ENCODE data around the gene AGXT.
A peak's percentile ranks its signal among the peaks of the same experiment; 100 is the strongest.
"Not testable (repeated sequence)": the region's sequence is repeated elsewhere in the genome, so short reads cannot be mapped to it uniquely, and the experiment has no call there.

AGXT gene

DNA sequence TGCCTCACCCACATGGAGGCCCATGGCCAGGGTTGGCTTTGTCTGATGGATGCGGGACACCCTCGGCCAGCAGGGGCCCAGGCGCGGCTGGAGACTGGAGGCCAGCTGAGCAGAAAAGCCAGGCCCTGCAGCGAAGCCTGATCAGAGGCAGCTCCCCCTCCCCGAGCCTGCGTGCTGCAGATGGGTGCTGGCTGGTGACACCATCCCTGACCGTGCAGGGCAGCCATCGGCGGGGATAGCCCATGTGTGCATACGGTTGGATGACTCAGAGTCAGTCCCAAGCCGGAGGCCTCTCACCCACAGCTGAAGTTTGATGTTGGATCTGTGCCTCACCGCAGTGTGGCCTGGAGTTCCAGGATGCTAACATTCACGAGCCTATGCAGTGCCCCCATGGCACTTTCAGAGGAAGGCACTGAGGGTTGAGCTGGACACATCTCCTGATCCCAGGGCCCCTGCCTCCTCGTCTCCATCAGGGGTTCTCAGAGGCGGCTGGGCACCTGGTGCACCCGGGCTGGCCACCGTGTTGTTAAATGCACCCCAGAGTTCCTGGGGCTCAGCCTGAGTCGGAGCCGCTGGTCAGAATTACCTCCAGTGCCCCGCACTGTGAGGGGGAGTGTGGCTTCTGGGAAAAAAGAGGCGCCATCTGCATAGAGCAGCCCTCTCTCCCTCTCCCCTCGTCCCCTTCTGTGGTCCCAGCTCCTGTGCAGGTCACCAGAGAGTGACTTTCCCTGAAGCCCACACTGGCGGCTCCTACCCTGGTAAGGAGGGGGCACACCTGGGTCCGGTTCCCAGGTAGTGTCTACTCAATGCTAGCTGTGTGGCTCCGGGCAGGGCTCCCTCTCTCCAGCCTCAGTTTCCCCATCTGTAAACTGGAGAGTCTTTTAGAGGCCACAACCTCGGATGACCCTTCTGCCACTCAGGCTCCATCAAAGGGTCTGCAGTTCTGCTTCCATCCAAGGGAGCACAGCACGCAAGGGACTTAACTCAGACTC is 29.2 kb upstream of the AGXT start:
- no peak for DNase-seq

DNA sequence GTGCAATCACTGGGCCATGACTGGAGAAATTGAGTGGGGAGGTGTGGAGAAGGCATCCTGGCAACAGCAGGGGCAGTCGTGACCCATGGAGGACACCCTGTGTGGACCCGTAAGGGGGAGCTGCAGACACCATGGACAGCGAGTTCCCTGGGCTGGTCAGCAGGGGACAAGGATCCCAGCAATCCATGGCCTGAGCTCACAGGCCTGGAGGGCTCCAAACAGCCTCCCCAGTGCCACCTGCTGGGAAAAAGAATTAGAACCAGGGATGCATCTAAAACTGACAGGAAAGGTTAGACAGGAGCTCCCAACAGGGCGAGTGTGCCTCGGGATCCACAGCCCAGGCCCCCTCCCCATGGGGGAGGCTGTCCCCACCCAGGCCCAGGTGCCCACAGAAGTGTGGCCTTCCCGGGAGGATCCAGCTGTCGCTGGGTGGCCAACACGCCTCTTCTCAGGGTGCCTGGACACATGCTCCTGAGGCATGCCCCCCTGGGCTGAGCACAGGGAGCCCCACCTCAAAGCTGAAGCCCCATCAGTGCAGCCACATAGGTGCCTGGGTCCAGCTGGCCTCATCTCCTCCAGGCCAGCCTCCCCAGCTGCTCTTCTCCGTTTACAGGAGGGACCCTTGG is 28.1 kb upstream of the AGXT start:
- DNase-seq = peak in 37 of 51 donors; percentile 22 to 85 (median 63)

DNA sequence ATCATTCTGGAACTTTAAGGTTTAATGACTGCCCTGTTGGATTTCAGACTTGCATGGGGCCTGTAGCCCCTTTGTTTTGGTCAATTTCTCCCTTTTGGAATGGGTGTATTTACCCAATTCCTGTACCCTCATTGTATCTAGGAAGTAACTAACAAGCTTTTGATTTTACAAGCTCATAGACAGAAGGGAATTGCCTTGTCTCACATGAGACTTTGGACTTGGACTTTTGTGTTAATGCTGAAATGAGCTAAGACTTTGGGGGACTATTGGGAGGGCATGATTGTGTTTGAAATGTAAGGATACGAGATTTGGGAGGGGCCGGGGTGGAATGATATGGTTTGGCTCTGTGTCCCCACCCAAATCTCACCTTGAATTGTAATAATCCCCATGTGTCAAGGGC is 22.3 kb upstream of the AGXT start:
- DNase-seq = not testable (repeated sequence)

DNA sequence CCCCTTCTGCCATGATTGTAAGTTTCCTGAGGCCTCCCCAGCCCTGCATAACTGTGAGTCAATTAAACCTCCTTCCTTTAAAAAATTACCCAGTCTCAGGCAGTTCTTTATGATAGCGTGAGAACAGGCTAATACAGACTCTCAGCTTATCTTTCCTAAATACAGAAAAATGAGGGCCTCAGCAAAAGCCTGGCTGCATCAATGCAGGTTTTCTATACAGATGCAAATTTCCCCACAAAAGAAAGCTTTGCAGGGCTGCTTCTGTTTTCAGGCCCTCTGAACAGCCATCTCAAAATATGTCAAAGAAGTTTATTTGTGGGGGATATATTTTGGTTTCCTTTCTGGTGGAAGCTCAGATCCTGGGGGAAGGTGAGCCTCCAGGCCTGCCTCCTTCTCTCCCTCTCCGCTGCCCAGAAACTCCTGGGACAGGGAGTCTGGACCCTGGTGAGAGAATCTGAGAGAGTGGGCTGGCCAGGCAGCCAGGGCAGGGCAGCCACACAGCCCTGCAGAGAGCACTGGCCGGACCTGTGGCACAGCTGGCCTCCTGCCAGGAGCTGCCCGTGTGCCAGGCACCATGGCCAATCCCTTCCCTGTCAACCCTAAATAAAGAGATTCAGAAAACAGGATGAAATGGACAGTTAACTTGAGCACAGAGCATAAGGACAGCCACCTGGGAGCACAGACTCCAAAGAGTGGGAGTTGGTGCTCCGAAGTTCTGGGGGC is 21.6 kb upstream of the AGXT start:
- DNase-seq = peak in 3 of 51 donors; percentile 19 to 23 (median 22)

DNA sequence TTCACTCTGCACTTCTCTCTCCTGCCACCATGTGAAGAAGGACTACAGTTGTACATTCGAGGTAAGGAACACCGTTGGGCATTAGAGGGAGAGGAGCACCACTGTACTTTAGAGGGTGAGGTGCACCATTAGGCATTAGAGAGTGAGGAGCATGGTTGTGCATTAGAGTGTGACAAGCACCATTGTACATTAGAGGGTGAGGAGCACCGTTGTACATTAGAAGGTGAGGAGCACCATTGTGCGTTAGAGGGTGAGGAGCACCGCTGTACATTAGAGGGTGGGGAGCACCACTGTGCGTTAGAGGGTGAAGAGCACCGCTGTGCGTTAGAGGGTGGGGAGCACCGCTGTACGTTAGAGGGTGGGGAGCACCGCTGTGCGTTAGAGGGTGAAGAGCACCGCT is 20.8 kb upstream of the AGXT start:
- DNase-seq = no peak

DNA sequence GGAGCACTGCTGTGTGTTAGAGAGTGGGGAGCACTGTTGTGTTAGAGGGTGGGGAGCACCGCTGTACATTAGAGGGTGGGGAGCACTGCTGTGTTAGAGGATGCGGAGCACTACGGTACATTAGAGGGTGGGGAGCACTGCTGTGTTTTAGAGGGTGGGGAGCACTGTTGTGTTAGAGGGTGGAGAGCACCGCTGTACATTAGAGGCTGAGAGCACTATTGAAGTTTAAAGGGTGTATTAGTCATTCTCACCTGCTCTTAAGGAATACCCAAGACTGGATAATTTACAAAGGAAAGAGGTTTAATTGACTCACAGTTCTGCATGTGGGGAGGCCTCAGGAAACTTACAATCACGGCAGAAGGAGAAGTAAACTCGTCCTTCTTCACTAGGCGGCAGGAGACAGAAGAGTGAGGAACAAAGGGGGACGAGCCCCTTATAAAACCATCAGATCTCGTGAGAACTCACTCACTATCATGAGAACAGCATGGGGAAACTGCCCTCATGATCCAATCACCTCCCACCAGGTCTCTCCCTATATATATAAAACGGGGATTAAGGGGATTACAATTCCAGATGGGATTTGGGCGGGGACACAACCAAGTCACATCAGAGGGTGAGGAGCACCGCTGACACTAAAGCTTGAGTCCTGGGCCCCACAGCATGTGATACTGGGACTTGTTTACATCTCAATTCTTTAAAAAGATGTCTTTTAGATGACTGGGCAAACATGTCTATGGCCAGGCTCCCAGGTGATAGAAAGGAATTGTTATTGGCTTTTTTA is 19.5 kb upstream of the AGXT start:
- DNase-seq = no peak

DNA sequence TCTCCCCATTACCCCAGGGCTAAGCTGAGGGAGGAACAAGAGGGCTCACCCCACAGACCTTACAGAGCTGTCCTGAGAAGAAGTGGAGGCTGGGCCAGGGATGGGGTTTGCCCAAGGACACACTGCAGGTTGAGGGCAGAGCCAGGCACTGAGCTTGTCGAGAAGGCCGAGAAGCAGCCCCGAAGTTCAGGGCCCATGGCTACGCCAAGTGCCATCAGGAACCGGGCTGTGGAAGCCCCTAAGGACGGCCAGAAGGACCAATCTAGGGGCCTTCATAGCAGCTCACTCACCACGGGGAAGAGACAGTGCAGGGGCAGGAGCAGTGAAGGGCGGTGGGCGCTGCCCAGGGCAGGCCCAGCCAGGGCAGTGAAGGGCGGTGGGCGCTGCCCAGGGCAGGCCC is 18.6 kb upstream of the AGXT start:
- DNase-seq = no peak

DNA sequence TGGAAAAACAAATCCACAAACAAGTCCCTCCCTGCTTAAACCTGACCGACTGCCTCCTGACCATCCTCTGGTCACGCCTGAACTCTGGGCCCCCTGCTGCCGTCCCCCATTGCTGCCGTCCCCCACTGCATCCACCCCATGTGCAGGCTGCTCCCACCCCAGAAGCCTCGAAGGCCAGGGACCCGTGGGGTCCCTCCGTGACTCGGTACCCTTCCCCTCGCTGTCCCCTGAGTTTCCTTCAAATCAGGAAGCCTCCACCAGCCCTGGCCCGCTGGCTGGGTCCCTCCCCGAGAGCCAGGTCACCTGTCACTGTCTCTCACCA is 17.9 kb upstream of the AGXT start:
- DNase-seq = no peak

DNA sequence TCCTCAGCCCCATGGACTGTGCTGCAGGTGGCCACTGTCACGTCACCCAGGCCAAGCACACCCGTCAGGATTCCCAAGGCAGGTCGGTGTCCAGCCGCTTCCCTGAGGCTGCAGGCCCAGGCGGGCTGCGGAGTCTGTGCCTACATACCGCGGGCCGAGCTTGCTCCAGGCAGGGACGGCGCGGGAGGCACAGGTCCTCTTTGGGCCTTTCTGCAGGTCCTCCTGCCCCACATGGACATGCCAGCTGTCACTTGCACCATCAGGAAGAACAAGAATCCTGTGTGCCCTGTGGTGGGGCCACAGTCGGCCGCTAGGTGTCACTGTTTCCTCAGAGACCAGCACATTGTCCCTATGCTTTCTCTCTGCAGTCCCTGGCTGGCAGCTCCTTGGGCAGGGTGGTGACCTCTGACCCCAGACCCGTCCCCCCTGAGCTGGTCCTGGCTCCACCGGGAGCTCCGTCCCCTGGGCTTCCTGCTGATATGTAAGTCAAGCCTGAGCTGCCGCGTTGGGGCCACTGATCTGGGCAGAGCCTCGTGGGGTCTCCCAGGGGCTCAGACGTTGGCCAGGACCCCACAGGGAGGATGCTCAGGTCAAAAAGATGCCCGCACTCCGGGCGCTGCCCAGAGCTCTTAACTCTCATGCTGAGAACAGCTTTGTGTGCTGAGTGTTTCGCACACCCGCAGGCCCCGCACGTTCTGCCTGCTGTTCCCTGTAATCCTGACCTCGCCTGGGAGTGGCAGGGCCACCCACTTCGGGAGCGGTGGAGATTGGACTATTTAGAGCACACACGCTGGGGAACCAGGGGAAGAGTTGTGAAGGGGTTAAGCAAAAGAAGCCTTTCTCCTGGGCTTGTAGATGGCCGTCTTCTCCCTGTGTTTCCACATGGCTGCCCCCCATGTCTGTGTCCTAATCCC is 17.3 kb upstream of the AGXT start:
- peak in 49 of 51 donors; percentile 22 to 93 (median 70) for DNase-seq

DNA sequence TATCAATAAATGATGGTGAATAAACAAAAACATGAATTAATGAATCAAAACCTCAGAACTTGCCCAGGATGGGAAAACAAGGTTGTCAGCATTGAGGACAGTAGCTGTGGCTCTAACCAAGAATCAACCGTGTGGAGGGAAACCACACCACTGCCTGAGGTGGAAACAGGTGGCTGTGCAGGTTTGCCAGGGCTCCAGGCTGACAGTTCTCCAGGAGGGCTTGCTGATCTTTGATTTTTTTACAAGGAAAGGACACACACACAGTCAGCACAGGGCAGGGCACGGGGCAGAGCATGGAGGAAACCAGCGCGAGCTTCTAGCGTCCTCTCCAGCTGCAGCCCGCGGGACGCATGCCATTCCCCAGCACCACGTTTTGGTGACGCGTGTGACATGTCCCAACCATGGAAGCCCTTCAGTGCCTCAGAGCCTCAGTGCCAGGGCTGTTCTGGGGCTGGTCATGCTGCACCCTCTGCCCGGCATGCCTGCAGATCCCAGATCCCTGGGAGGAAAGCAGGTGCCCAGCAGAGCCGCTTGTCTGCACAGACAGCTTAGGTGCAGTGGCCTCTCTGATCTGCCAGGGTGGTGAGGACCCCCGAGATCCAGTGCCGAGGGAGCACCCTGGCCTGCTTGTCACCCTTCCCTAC is 15.8 kb upstream of the AGXT start:
- no peak for DNase-seq

DNA sequence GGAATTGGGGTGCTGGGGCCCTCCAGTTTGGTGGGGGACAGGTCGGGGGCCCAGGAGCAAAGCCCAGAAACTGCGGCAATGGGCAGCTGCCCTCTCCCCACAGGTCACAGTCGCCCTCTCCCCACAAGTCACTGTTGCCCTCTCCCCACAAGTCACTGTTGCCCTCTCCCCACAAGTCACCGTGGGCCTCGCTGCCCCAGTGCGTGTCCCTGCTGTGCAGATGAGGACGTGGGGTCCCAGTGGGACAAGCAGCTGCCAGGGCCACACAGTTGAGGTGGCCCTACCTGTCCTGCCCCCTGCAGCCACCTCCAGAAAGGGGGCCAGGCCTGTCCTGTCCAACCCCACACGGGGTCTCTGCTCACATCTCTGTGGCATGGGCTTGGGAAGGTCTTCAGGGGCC is 13.0 kb upstream of the AGXT start:
- no peak for DNase-seq

DNA sequence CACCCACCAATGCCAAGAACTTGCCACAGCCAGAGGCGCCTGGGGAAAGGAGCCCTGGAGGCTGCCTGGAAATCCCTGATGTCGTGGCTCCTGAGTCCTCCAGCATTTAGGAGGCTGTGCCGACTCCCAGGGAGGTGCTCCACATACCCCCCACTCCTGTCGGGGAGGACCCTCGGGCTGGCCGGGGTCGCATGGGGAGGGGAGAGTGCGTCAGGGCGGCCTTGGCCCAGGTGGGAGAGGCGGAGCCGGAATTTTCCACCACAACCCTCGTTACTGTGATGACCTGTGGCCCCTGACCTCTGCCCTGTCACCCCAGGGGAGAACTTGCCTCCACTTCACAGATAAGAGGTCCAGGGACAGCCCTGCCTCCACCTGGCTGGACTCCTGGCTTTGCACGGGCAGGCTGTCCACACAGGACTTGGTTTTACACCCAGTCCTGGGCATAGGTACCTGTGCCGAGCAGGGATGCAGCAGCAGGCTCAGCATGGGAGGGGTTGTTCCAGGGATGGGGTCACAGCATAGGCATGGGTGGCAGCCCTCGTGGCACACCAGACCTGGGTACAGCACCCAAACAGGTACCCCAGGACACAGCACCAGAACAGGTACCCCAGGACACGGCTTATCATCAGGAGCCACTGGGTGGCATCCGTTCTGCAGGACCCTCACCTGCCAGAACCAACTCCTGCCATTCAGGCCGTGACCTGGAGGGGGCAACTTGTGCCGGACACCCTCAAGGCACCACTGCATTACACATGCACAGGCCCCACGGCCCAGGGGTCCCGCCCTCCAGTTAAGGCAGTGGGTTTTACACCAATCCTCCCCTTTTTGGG is 12.3 kb upstream of the AGXT start:
- DNase-seq = no peak

DNA sequence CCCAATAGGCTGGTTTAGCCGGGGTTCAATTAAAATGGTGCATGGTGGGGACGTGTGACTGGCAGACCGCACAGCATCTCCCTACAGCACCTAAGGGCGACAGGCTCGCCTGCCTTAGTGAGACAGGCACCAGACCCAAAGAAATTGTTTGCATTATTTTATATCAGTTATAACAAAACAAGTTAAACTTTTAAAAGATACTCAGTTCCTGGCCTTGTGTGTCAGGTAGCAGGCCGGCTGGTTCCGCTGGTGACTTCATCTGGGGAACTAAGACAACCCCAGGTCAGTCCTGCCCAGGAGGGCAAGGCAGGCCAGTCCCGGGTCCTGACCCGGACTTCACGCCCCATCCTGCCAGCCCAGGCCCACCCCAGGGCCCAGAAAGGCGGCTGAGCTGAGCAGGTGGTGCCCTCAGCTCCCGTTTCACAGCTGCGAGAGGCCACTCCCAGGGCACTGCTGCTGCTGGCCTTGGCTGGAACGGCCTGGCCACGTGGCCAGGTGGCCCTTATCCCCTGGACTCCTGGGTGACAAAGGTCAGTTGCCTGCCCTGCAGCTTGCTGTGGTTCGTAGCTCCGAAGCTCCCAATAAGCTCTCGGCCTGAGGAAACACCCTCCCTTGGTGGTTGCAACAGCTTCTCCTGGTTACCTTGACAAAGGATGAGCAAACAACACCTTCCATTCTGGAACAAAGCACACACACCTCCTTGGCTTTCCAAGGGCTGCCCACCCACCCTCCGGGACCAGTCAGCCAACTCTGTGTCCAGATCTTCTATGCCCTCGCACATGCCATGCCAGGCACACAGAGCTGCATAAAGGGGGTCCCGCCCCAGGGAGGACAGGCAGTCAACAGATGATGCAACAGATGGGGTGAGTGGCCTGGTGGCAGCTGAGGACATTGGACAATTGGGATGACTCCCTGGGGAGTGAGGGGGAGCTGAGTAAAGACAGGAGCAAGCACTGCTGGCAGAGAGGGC is 11.3 kb upstream of the AGXT start:
- no peak for DNase-seq

DNA sequence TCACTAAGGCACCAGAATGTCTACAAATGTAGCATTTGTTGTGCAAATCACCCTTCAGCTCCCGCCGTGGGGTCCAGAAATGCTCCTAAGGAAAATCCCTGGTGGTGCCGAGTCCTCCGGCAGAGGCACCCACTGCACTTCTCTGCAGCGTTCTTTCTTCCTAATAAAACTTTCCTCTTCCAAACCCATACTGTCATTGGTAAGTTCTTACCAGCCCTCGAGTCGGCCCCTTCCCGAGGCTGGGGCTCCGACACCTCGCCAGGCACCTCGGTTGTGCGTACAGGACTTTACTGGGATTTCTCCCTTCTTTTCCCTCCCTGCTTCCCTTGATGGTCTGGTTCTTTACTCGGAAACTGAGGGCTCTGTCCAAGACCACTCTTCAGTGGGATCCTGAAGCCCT is 10.3 kb upstream of the AGXT start:
- no peak for DNase-seq

DNA sequence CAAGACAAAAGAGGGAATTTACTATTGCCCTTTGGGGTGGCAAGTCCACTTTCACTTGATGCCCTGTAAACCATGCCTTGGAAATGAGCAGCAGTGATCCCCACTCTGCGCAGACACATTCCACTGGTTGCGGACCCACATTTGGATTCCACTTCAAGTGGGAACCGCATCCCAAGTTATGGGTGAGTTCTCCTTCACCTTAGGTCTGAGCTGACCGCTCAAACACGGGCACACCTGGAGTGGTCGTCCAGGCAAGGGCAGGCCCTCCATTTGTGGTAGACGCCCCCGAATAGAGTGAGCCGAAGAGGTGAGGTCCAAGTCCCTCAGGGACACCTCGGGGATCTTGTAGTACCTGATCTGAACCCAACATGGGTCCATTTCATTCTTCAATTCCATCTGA is 9.8 kb upstream of the AGXT start:
- no peak for DNase-seq

DNA sequence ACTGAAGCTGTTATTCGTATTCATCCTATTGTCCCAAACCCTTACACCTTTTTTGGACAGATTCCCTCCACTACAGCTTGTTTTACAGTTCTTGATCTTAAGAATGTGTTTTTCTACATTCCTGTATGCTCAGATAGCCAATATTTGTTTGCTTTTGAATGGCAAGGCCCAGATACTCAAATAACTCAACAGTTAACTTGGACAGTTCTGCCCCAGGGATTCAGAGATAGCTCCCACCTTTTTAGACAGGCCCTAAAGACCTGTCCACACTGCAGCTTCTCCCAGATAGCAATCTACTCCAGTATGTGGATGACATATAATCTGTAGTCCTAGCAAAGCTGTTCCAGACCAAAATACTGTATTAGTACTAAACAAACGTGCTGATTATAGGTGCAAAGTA is 7.1 kb upstream of the AGXT start:
- no peak for DNase-seq

DNA sequence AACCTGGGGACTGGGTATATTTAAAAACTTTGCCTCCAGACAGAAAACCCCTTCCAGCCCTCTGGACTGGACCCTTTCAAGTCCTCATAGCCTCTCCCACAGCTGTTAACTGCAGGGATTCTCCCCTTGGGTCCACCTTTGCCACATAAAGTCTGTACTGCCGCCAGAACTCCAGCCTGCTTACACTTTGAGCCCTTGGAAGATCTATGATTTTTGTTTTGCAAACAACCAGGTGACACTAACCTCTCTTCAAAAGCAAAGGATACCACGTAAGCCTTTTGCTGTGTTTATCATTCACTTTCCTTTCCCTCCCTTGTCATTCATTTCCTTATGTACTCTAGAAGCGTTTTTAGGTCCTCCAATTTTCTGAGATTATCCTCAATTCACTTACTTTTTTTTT is 4.1 kb upstream of the AGXT start:
- DNase-seq = no peak

DNA sequence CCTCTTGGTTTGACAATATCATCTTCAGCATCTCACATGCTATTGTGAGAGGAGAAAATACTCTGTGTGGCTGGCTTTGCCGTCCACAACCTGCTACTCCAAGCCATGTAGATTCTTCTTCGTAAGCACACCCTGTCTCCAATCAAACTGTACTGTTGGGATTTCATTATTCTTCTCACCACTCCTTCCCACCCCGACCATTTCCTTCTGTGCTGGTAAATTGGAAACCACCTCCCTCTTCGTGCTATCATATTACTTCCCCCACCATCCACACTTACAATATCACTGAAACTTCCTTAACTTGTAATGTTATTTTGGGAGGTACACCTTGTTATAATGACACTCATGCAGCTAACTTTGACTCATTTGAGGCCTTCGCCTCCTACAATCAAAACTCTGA is 3.2 kb upstream of the AGXT start:
- DNase-seq = no peak

Data from hypothalamus (tissue), 51 donors.